ENCODE measurements around the gene INO80E.

DNA sequence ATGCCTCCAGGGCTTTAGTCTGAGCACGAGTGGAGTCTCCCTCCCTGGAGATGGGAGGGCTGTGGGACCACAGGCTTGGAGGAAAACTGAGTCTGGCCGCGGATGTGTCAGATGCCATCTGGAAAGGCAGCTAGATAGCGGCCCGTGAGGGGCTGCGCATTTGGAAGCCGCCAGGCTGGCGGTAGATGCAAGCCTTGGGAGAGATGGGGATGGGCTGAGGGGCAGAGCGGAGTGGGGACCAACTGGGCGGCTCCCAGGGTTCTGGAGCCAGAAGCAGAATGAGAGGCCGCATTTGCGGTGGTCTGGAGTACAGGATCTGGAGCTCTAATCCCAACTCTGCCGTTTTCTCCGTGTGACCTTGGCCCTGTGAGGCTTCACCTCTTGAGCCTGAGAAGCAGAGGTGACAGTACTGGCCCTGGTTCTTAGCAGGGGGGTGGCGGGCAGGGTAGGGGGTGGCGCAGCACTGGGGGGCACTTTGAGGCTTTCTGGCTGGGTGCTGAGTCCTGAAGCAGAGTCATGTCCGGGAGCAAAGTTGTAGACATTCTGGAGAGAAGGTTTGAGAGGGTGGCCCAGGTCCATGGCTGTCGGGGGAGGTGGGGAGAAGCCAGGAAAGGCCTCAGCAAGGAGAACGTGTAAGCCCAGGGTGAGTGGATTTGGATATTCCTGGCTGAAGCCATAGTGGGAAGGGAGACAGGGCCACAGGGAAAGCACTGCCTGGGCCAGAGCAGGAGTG, 6.7 kb downstream of the INO80E start:
- TF ChIP-seq EP300 (IDR thresholded peaks at IDR 0.05): no peak
- TF ChIP-seq, protein P1, sequence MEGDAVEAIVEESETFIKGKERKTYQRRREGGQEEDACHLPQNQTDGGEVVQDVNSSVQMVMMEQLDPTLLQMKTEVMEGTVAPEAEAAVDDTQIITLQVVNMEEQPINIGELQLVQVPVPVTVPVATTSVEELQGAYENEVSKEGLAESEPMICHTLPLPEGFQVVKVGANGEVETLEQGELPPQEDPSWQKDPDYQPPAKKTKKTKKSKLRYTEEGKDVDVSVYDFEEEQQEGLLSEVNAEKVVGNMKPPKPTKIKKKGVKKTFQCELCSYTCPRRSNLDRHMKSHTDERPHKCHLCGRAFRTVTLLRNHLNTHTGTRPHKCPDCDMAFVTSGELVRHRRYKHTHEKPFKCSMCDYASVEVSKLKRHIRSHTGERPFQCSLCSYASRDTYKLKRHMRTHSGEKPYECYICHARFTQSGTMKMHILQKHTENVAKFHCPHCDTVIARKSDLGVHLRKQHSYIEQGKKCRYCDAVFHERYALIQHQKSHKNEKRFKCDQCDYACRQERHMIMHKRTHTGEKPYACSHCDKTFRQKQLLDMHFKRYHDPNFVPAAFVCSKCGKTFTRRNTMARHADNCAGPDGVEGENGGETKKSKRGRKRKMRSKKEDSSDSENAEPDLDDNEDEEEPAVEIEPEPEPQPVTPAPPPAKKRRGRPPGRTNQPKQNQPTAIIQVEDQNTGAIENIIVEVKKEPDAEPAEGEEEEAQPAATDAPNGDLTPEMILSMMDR (IDR thresholded peaks at IDR 0.05): no peak

Measured in ovary (tissue), 3 donors.